PC-3 (cell line): ENCODE measurements around the gene COMMD7. TPM values are rescaled to one million over a fixed set of nuclear protein-coding genes. Genes with fewer than 3 reads are reported as not detected.
A peak's percentile ranks its signal among the peaks of the same experiment; 100 is the strongest.

Experiments used
- ATAC-seq: fragments of 200-7000 bp; cut with Tn5 transposase; 2 replicates; pipeline ENCODE4 v1.9.1; 2020; ENCODE audit warnings: mild to moderate bottlenecking, moderate library complexity
- BruUV-seq: library from RNA; stranded (reverse); fragments of 400-500 nt; replicated peaks from 2 replicates; lab custom pipeline; 2021; lab: Mats Ljungman, UMichigan
- CTCF ChIA-PET: fragments of 300-600 bp; sonication (Branson Sonifier 250); formaldehyde crosslinking; loops from one replicate; lab custom pipeline; 2022; ENCODE audit warnings: antibody characterized with exemption; lab: Charles Lee
- POLR2A ChIA-PET: fragments of 300-600 bp; sonication (Branson Sonifier 250); formaldehyde crosslinking; loops from one replicate; lab custom pipeline; 2022; ENCODE audit warnings: antibody characterized with exemption; ENCODE audit not compliant: unreplicated experiment; lab: Charles Lee
- DNase-seq: peaks from one replicate; pipeline ENCODE4 v3.0.0-alpha.2; 2015
- H2AFZ ChIP-seq: fragments of 300-600 bp; sonication (generic); 2 replicates; pipeline ENCODE4 v1.6.0; 2016; ENCODE audit warnings: antibody characterized with exemption, low read length
- H3F3A ChIP-seq: fragments of 300-600 bp; sonication (generic); one replicate; pipeline ENCODE4 v1.6.0; 2017; ENCODE audit warnings: antibody characterized with exemption, low read length, control low read depth, mild to moderate bottlenecking; ENCODE audit not compliant: unreplicated experiment
- H3K27ac ChIP-seq: fragments of 300-600 bp; sonication (generic); 2 replicates; pipeline ENCODE4 v1.5.1; 2016; ENCODE audit warnings: mild to moderate bottlenecking, low read length
- H3K27me3 ChIP-seq: fragments of 300-600 bp; sonication (generic); 2 replicates; pipeline ENCODE4 v1.6.1; 2016; ENCODE audit warnings: low read length, mixed read lengths
- H3K36me3 ChIP-seq: fragments of 300-600 bp; sonication (generic); 2 replicates; pipeline ENCODE4 v1.6.1; 2016; ENCODE audit warnings: low read depth, mixed run types, low read length, mixed read lengths
- H3K4me1 ChIP-seq: fragments of 300-600 bp; sonication (generic); 2 replicates; pipeline ENCODE4 v1.5.1; 2016; ENCODE audit warnings: low read length; ENCODE audit not compliant: insufficient read depth
- H3K4me2 ChIP-seq: fragments of 300-600 bp; sonication (generic); 2 replicates; pipeline ENCODE4 v1.6.0; 2016; ENCODE audit warnings: low read length
- H3K4me3 ChIP-seq: fragments of 300-600 bp; sonication (generic); 2 replicates; pipeline ENCODE4 v1.5.1; 2016; ENCODE audit warnings: mild to moderate bottlenecking, low read length, mixed read lengths
- H3K79me2 ChIP-seq: fragments of 300-600 bp; sonication (generic); 2 replicates; pipeline ENCODE4 v1.6.1; 2017; ENCODE audit warnings: low read length, mixed read lengths
- H3K9ac ChIP-seq: fragments of 300-600 bp; sonication (generic); 2 replicates; pipeline ENCODE4 v1.6.0; 2016; ENCODE audit warnings: mild to moderate bottlenecking, low read length
- H3K9me2 ChIP-seq: fragments of 300-600 bp; sonication (generic); replicated peaks from 2 replicates; pipeline ENCODE4 v1.6.1; 2016; ENCODE audit warnings: mixed run types, low read length, mixed read lengths
- H3K9me3 ChIP-seq: fragments of 300-600 bp; sonication (generic); 2 replicates; pipeline ENCODE4 v1.6.1; 2016; ENCODE audit warnings: low read length, mixed read lengths
- H4K20me1 ChIP-seq: fragments of 300-600 bp; sonication (generic); 2 replicates; pipeline ENCODE4 v1.6.1; 2016; ENCODE audit warnings: low read length, mixed read lengths
- CTCF ChIP-seq: fragments of 300-600 bp; sonication (generic); conservative IDR thresholded peaks from 2 replicates; pipeline ENCODE4 v1.5.1; 2017; ENCODE audit warnings: antibody characterized with exemption, low read depth, mild to moderate bottlenecking, low read length
- EZH2 ChIP-seq: fragments of 300-600 bp; sonication (generic); IDR thresholded peaks from one replicate; pipeline ENCODE4 v1.6.1; 2017; ENCODE audit warnings: antibody characterized with exemption, mild to moderate bottlenecking, low read length; ENCODE audit not compliant: unreplicated experiment
- EZH2phosphoT487 ChIP-seq: fragments of 300-600 bp; sonication (generic); IDR thresholded peaks from 2 replicates; pipeline ENCODE4 v1.6.1; 2018; ENCODE audit warnings: mild to moderate bottlenecking, antibody characterized with exemption, low read length, borderline replicate concordance
- intact Hi-C: fragments of 100-400 bp; cut with micrococcal nuclease; formaldehyde crosslinking; loops from 2 replicates; pipeline ENCODE4 v1.9.0; 2023
- total RNA-seq: library from RNA; depleted of rRNA; stranded (reverse); fragments of >200 nt; gene quantifications from 2 replicates; pipeline ENCODE4 v1.2.3, GENCODE V29; 2014

COMMD7 gene
- total RNA-seq, 1 experiment from 2014 or later = 33.5 TPM

- Histone ChIP-seq H3K27ac (no peak overlapping the region), H2AFZ (peak overlapping the region; percentile 85), H3K27me3 (no peaks in the 10 kb centered on the region), H3K9ac (peak overlapping the region; percentile 80), H3K79me2 (peaks cover 17% of the 10 kb centered on the region), H3F3A (peaks cover 3% of the 10 kb centered on the region), H4K20me1 (no peaks in the 10 kb centered on the region), H3K9me2 (no peaks in the 10 kb centered on the region), H3K4me1 (peaks cover 33% of the 10 kb centered on the region), H3K4me3 (peak overlapping the region; percentile 79), H3K4me2 (peak overlapping the region; percentile 94), H3K36me3 (no peaks in the 10 kb centered on the region), H3K9me3 (no peaks in the 10 kb centered on the region)
- ATAC-seq (peak; percentile 2; the same call in 1 of the 2 replicates), DNase-seq (no peak)
- TSS peak; percentile 35 for BruUV-seq
- no peak for TF ChIP-seq EZH2phosphoT487
- no peak for TF ChIP-seq CTCF
- TF ChIP-seq EZH2 = no peak
- intact Hi-C loops = no loop called here
- ChIA-PET CTCF (interaction anchor here (0.7 kb wide), 1 partner anchor 36 kb away, joined by 4 read pairs; no protein-coding TSS in a partner anchor), POLR2A (no interaction called here)
Observed at GRCh38 chr20:32742322-32743236, 688 bp downstream of the COMMD7 start.

- Histone ChIP-seq H3K9me2 (no peaks in the 10 kb centered on the region), H3K9ac (no peak overlapping the region), H4K20me1 (no peaks in the 10 kb centered on the region), H3K79me2 (peaks cover 17% of the 10 kb centered on the region), H3F3A (peaks cover 2% of the 10 kb centered on the region), H3K27ac (no peak overlapping the region), H2AFZ (no peak overlapping the region), H3K27me3 (no peaks in the 10 kb centered on the region), H3K9me3 (no peaks in the 10 kb centered on the region), H3K4me2 (no peak overlapping the region), H3K4me3 (no peak overlapping the region), H3K4me1 (peaks cover 26% of the 10 kb centered on the region), H3K36me3 (no peaks in the 10 kb centered on the region)
- intact Hi-C loops = no loop called here
- POLR2A ChIA-PET = no interaction called here
- no peak for ATAC-seq
- no TSS peak for BruUV-seq
- DNase-seq = no peak
- no peak for TF ChIP-seq EZH2phosphoT487
- no peak for TF ChIP-seq CTCF
- no peak for TF ChIP-seq EZH2
- CTCF ChIA-PET = interaction anchor here (0.5 kb wide), 1 partner anchor 26 kb away, joined by 3 read pairs; no protein-coding TSS in a partner anchor
Observed at GRCh38 chr20:32741151-32741550, 2.1 kb downstream of the COMMD7 start.
